MM.1S (cell line): Measurements from ENCODE around the gene ACCSL.

Source experiments
- DNase-seq: peaks from one replicate; pipeline ENCODE4 v3.0.0-alpha.2; 2015
- H2AFZ ChIP-seq: fragments of 300-600 bp; sonication (generic); 2 replicates; pipeline ENCODE4 v1.6.0; 2016; ENCODE audit warnings: antibody characterized with exemption, low read length
- H3F3A ChIP-seq: fragments of 300-600 bp; sonication (generic); 2 replicates; pipeline ENCODE4 v1.6.1; 2016; ENCODE audit warnings: mild to moderate bottlenecking, antibody characterized with exemption, low read length, moderate library complexity, mixed read lengths; ENCODE audit not compliant: insufficient read depth
- H3K27ac ChIP-seq: fragments of 300-600 bp; sonication (generic); 2 replicates; pipeline ENCODE4 v1.5.1; 2016; ENCODE audit warnings: mild to moderate bottlenecking, low read length
- H3K27me3 ChIP-seq: fragments of 300-600 bp; sonication (generic); replicated peaks from 2 replicates; pipeline ENCODE4 v1.6.0; 2016; ENCODE audit warnings: low read length; ENCODE audit not compliant: insufficient read depth
- H3K36me3 ChIP-seq: fragments of 300-600 bp; sonication (generic); replicated peaks from 2 replicates; pipeline ENCODE4 v1.6.1; 2016; ENCODE audit warnings: mild to moderate bottlenecking, low read length, mixed read lengths; ENCODE audit not compliant: insufficient read depth
- H3K4me1 ChIP-seq: fragments of 300-600 bp; sonication (generic); 2 replicates; pipeline ENCODE4 v1.6.1; 2016; ENCODE audit warnings: low read length, mixed read lengths
- H3K4me2 ChIP-seq: fragments of 300-600 bp; sonication (generic); 2 replicates; pipeline ENCODE4 v1.6.0; 2016; ENCODE audit warnings: low read depth, low read length
- H3K4me3 ChIP-seq: fragments of 300-600 bp; sonication (generic); 2 replicates; pipeline ENCODE4 v1.5.1; 2016; ENCODE audit warnings: low read length, mixed read lengths
- H3K79me2 ChIP-seq: fragments of 300-600 bp; sonication (generic); 2 replicates; pipeline ENCODE4 v1.6.1; 2016; ENCODE audit warnings: mixed run types, low read length, mixed read lengths
- H3K9ac ChIP-seq: fragments of 300-600 bp; sonication (generic); 2 replicates; pipeline ENCODE4 v1.6.1; 2016; ENCODE audit warnings: low read length, mixed read lengths
- H3K9me2 ChIP-seq: fragments of 300-600 bp; sonication (generic); replicated peaks from 2 replicates; pipeline ENCODE4 v1.6.1; 2016; ENCODE audit warnings: mild to moderate bottlenecking, low read length, mixed read lengths; ENCODE audit not compliant: insufficient read depth
- H3K9me3 ChIP-seq: fragments of 300-600 bp; sonication (generic); replicated peaks from 2 replicates; pipeline ENCODE4 v1.6.1; 2016; ENCODE audit warnings: mild to moderate bottlenecking, low read length, mixed read lengths; ENCODE audit not compliant: insufficient read depth
- H4K20me1 ChIP-seq: fragments of 300-600 bp; sonication (generic); 2 replicates; pipeline ENCODE4 v1.6.1; 2016; ENCODE audit warnings: mild to moderate bottlenecking, low read length, moderate library complexity, mixed read lengths; ENCODE audit not compliant: insufficient read depth
- EZH2 ChIP-seq: fragments of 300-600 bp; sonication (generic); optimal IDR thresholded peaks from 2 replicates; pipeline ENCODE3; 2017; ENCODE audit warnings: low read depth, mild to moderate bottlenecking, antibody characterized with exemption, low read length, mixed read lengths
- EZH2phosphoT487 ChIP-seq: fragments of 300-600 bp; sonication (generic); IDR thresholded peaks from 2 replicates; pipeline ENCODE4 v1.6.1; 2018; ENCODE audit warnings: antibody characterized with exemption, low read length
- TF ChIP-seq, protein P1 (sequence below): fragments of 300-600 bp; sonication (generic); IDR thresholded peaks from 2 replicates; pipeline ENCODE4 v1.5.1; 2016; ENCODE audit warnings: antibody characterized with exemption, low read length, mixed read lengths

ACCSL gene

GRCh38 chr11:44005063-44005701, 42.6 kb upstream of the ACCSL start:
- peak overlapping the region; percentile 35; the same call in 1 of the 2 replicates for H3K4me2 ChIP-seq
- no peaks in the 10 kb centered on the region for H3K9me2 ChIP-seq
- H3K79me2 ChIP-seq = no peaks in the 10 kb centered on the region
- TF ChIP-seq, protein P1, sequence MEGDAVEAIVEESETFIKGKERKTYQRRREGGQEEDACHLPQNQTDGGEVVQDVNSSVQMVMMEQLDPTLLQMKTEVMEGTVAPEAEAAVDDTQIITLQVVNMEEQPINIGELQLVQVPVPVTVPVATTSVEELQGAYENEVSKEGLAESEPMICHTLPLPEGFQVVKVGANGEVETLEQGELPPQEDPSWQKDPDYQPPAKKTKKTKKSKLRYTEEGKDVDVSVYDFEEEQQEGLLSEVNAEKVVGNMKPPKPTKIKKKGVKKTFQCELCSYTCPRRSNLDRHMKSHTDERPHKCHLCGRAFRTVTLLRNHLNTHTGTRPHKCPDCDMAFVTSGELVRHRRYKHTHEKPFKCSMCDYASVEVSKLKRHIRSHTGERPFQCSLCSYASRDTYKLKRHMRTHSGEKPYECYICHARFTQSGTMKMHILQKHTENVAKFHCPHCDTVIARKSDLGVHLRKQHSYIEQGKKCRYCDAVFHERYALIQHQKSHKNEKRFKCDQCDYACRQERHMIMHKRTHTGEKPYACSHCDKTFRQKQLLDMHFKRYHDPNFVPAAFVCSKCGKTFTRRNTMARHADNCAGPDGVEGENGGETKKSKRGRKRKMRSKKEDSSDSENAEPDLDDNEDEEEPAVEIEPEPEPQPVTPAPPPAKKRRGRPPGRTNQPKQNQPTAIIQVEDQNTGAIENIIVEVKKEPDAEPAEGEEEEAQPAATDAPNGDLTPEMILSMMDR = no peak
- TF ChIP-seq EZH2phosphoT487 (no peak), EZH2 (no peak)
- H3K36me3 ChIP-seq = no peaks in the 10 kb centered on the region
- H3K9ac ChIP-seq = no peak overlapping the region
- no peaks in the 10 kb centered on the region for H4K20me1 ChIP-seq
- no peak overlapping the region for H3K4me3 ChIP-seq
- H3K9me3 ChIP-seq = no peaks in the 10 kb centered on the region
- no peaks in the 10 kb centered on the region for H3F3A ChIP-seq
- H3K27ac ChIP-seq = no peak overlapping the region
- no peaks in the 10 kb centered on the region for H3K27me3 ChIP-seq
- DNase-seq = peak; percentile 8
- H2AFZ ChIP-seq = 0 out of 2 replicates have a peak overlapping the region, but pooled peaks have one; percentile 38
- no peaks in the 10 kb centered on the region for H3K4me1 ChIP-seq

DNA sequence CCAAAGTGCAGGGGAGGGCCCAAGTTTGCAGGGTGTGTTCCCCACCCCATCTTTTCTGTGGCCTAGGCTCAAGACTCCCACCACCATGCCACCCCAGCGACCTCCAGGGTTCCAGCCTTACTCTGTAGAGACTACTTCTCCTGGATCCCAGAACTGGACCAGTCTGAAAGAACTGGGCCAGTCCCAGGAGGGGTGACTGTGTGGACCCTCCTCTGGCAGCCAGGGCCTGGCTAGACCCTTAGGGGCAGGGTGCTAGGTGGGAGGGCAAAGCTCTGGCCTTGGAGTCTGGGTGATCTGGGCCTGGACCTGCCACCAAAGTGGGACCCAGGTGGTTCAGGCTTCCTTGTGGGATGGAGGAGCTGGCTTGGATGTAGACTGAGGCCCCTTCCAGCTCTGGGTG, 41.8 kb upstream of the ACCSL start:
- no peak overlapping the region for H3K4me3 ChIP-seq
- no peaks in the 10 kb centered on the region for H3K9me2 ChIP-seq
- no peaks in the 10 kb centered on the region for H3F3A ChIP-seq
- TF ChIP-seq, protein P1 = no peak
- TF ChIP-seq EZH2phosphoT487 = no peak
- no peaks in the 10 kb centered on the region for H3K79me2 ChIP-seq
- DNase-seq = no peak
- H3K9me3 ChIP-seq = no peaks in the 10 kb centered on the region
- H3K27ac ChIP-seq = no peak overlapping the region
- H3K4me2 ChIP-seq = no peak overlapping the region
- no peaks in the 10 kb centered on the region for H4K20me1 ChIP-seq
- H3K36me3 ChIP-seq = no peaks in the 10 kb centered on the region
- H2AFZ ChIP-seq = no peak overlapping the region
- no peaks in the 10 kb centered on the region for H3K27me3 ChIP-seq
- H3K4me1 ChIP-seq = no peaks in the 10 kb centered on the region
- no peak overlapping the region for H3K9ac ChIP-seq

DNA sequence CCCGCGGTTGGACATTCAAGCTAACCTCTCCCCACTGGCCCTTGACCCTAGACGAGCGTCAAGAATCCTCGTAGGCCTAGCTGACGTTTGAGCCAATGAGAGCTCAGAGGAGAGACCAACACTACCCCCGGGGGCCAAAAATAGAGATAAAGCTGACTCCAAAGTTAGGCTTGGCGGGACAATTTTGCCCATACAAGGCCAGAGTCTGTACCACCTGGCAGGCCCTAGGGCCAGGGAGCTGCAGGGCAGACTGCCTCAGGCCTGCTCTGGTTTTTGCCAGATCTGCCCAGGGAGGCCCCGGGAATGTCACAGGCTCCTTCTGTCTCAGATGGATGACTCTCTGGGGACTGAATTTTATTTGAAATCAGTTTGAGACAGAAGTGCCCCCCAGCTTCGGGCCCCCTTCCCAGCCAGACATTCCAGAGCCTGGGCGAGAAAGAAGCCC, 40.8 kb upstream of the ACCSL start:
- Histone ChIP-seq H3K9me2 (no peaks in the 10 kb centered on the region), H3K4me2 (no peak overlapping the region), H3K27ac (no peak overlapping the region), H3K36me3 (no peaks in the 10 kb centered on the region), H3K4me1 (no peaks in the 10 kb centered on the region), H4K20me1 (no peaks in the 10 kb centered on the region), H3K79me2 (no peaks in the 10 kb centered on the region), H2AFZ (no peak overlapping the region), H3K4me3 (no peak overlapping the region), H3F3A (no peaks in the 10 kb centered on the region), H3K9me3 (no peaks in the 10 kb centered on the region), H3K9ac (no peak overlapping the region), H3K27me3 (no peaks in the 10 kb centered on the region)
- no peak for DNase-seq
- no peak for TF ChIP-seq EZH2
- TF ChIP-seq EZH2phosphoT487 = no peak
- TF ChIP-seq, protein P1 = no peak
